ENCODE measurements around the gene TRIM67.
A peak's percentile ranks its signal among the peaks of the same experiment; 100 is the strongest.
"Not testable (repeated sequence)": the region's sequence is repeated elsewhere in the genome, so short reads cannot be mapped to it uniquely, and the experiment has no call there.

The TRIM67 gene

DNA sequence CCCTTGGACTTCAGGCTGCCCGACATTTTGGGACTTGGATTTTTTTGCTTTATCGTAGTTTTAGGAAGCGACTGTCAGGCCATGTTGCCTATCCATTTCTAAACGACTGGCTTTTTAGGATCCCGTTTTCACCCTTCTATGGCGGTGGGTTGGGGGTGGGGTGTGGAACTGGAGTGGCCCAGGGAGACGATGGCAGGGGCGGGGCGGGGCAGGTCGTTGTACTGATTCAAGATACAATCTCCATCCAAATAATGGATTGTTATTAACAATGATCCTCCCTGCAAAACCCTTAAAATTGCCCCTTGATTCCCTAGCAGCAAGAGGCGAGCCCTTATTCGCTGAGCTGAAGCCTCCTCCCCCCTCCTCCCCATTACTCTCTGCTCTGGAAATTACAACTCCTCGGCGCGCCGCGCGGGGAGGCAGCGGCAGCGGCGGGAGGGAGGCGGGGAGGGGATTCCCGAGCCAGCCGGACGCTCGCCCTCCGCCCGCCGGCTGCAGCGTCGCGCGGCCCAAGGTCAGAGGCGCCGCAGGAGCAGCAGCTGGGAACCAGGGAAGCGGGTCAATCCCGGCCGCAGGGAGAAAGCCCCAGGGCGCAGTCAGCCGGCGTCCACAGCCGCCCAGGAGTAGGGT lies at the start of gene TRIM67:
Gene TRIM67 (plus strand): TSS at position 392 of the 630 bp plus-strand sequence. CDS start 912 bp downstream, outside the sequence.
- no peak for DNase-seq (ENCODE audit: low spot score)

DNA sequence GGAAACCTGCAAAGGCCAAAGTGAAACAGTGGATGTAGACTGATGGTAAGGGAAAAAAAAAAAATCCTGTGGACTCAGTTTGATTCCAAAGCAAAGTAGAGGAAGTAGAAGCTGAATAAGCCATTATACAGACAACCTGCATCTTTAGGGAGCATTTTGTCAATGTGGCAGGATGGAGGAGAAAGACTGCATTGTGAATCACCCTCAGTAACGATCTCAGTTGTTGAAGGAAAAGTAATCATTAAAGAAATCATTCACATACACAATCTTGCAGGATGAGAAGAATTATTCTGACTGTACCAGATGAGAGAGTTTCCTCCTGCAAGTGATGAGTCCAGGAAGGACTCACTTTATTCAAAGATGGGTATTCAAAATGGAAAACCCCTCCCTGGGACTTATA lies 45.1 kb upstream of the TRIM67 start:
- DNase-seq (ENCODE audit: low spot score): peak; percentile 80

DNA sequence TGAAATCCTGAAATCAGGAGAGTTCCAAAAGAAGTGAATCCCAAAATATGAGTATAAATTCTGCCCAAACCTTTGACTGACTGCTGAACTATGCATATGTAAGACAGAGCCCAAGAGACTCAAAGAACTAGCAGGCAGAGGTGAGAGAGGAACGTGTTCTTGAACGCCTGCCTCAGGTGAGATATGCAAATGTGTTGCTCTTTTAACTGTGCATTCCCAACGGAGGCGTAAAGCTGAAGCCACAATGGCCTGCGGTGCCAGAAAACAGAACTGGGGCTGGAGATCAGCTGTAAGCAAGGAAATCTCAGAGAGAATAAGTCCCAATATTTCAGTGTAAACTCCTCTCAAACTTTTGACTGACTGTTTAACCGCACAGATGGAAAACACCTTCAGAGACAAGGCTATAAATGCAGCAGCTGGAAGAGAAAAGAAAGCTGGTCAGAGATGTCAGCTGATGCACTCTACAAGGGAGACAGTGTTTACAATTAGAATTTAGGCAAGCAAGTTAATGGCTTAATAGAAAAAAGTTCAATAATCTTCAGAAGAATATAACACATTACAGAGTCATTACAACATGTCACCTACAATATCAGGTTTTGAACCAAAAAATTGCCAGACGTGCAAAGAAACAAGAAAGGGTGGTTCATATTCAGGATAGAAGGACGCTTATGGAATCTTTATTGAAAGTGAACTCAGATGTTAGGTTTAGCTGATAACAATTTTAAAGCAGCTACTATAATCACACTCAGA lies 43.0 kb upstream of the TRIM67 start:
- DNase-seq (ENCODE audit: low spot score): no peak

DNA sequence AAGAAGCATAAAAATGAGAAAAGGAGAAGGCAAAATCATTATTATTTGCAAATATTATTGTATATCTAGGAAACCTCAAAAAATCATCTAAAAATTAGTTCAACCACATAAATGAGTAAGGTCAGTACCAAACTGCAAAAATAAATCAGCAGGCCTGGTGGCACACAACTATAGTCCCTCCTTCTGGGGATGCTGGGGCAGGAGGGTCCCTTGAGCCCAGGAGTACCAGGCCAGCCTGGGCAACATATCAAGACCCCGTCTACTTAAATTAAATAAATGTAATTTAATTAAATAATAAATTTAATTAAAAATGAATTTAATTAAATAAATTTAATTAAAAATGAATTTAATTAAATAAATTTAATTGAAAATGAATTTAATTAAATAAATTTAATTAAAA lies 40.3 kb upstream of the TRIM67 start:
- DNase-seq (ENCODE audit: low spot score): no peak

DNA sequence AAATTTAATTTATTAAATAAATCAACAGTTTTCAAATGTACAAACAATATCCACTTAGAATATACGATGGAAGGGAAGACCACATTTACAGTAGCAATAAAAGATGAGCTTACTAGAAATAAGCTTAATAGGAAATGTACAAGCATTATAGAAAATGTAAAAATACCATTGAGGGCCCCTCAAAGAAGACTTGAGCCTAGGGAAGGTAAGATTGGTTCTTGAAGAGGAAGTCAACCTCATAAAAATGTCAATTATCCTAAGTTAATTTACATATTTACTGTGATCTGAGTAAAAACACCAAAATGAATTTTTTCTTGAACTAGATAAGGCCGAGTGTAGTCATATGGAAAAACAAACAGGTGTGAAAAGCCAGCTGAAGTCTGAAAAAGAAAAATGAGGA lies 39.7 kb upstream of the TRIM67 start:
- DNase-seq (ENCODE audit: low spot score): no peak

DNA sequence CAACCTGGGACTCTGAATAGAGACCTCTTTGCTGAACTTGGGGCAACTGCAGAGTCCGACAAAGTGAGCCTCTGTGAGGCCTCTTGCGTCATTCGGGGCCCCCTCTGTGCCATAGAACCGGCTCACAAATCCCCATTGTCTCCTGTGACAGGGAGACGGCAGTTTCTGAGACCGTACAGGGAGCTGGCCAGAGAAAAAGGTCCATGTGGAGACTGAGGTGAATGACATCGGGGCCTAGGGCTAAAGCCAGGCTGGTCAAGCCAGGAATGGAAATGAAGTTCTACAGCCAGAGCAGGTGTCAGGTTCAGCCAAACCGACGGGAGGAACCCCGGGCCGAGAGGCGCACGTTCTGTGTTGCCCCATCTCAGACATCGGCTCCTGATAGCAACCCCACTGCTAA lies 37.1 kb upstream of the TRIM67 start:
- DNase-seq (ENCODE audit: low spot score): no peak

DNA sequence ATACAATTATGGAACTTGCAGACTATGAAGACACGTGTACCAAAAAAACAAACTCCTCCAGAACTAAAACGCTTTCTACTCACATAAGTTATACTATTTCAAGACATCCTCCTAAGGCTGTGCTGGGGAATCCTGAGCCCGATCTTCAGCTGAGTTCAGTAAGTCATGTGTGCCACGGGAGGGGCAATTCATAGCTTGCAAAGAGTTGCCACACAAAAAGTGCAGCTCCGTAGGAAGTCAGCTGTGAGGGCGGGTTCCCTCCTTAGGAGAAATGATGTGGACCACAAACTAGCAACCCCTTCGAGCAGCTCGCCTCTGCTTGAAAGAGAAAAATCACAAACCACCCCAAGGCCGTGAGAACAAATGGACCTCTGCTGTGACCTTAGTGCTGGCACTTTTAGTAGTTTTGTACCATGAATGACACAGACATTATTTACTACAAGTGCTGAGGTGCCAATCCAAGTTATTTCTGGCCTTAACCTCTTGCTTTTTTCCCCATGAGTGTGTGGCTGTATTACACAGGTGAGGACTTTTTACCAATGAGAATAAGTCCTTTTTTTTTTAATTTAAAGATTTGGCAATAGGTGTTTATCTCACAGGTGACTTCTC lies 35.8 kb upstream of the TRIM67 start:
- DNase-seq (ENCODE audit: low spot score): no peak

DNA sequence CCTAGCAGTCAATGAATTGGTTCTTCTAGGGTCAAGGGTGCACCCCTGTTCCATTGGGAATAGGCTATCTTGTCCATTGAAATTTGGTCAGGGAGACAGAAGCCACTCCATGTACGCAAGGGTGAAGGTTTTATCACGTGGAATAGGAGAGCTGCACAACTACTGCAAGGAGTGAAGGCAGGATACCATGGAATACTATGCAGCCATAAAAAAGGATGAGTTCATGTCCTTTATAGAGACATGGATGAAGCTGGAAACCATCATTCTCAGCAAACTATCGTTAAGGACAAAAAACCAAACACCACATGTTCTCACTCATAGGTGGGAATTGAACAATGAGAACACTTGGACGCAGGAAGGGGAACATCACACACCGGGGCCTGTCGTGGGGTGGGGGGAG lies 34.8 kb upstream of the TRIM67 start:
- DNase-seq (ENCODE audit: low spot score): not testable (repeated sequence)

DNA sequence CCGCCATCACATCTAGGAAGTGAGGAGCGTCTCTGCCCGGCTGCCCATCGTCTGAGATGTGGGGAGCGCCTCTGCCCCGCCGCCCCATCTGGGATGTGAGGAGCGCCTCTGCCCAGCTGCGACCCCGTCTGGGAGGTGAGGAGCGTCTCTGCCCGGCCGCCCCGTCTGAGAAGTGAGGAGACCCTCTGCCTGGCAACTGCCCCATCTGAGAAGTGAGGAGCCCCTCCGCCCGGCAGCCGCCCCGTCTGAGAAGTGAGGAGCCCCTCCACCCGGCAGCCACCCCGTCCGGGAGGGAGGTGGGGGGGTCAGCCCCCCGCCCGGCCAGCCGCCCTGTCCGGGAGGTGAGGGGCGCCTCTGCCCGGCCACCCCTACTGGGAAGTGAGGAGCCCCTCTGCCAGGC lies 33.4 kb upstream of the TRIM67 start:
- DNase-seq (ENCODE audit: low spot score): not testable (repeated sequence)

DNA sequence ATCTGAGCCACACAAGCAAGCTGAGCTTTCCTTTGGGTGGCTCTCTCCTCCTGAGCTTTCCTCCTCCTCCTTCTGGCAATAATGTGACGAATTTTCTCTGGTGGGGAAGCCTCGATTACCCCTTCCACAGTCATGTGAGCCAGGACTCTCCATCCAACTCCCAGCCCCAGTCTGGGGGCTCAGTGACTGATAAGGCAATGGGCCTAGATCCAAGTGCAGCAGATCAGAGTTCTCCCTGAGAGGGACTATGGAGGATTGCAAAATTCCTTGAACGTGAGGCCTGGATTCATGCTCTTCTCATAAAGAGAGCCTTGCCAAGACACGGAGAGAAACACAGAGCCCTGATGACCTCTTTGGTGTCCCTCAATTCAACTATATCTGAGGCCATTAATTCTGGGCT lies 31.3 kb upstream of the TRIM67 start:
- DNase-seq (ENCODE audit: low spot score): no peak

DNA sequence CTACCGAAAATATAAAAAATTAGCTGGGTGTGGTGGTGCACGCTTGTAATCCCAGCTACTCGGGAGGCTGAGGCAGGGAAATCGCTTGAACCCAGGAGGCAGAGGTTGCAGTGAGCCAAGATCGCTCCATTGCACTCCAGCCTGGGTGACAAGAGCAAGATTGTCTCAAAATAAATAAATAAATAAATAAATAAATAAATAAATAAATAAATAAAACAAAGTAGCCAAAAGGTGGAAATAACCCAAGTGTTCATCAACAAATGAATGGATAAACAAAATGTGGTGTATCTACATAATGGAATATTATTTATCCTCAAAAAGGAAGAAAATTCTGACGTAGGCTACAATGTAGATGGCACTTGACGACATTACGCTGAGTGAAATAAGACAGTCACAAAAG lies 29.3 kb upstream of the TRIM67 start:
- not testable (repeated sequence) for DNase-seq (ENCODE audit: low spot score)

DNA sequence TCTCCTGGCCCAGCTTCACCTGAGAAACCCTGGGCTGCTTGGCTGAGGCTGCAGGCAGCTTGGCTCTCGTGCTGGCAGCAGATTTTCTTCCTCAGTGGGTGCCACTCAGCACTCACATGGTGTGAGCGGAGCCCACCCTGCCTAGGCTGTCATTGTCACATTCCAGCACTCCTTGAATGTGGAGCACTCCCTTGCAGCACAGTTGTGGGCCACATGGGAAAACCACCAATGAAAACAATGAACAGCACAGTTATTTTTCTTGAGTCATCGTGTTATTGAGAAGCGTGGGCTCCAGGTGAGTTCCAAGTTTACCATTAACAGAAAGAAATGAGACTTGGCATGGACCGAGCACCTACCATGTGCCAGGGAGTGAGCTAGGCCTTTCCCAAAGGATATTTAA lies 27.2 kb upstream of the TRIM67 start:
- no peak for DNase-seq (ENCODE audit: low spot score)

DNA sequence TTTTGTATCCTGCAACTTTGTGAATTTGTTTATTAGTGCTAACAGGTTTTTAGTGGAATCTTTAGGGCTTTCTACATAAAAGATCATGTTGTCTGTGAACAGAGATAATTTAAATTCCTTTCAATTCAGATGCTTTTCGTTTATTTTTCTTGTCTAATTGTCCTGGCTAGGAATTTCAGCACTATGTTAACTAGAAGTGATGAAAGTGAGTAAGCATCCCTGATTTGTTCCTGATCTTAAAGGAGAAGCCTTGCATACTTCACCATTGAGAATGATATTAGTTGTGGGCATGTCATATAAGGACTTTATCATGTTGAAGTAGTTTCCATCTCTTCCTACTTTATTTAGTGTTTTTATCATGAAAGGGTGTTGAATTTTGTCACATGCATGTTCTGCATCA lies 23.6 kb upstream of the TRIM67 start:
- no peak for DNase-seq (ENCODE audit: low spot score)

DNA sequence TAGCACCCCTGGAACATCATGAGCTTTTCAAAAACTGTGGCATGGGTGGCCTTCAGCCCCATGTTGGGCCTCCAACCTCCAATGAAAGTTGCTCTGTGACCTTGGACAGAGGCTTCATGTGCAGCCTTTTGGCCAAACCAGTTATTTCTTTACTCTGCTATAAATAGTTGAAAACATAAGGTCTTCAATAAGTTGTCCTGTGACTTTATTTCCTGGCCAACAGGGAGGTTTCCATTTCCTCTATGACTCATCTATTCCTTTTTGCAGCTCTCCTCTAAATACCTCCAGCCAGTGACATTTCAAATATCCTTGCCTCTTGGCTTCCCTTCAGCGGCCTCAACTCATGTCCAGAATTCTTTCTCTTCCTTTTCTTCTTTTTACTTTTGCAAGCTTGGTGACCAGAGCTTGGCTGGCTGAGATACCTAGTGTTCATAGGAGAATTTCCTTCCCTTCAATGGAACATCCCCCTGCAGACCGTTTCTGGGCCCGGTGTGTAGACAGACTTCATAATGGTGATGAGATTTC lies 22.7 kb upstream of the TRIM67 start:
- DNase-seq (ENCODE audit: low spot score): peak; percentile 89

DNA sequence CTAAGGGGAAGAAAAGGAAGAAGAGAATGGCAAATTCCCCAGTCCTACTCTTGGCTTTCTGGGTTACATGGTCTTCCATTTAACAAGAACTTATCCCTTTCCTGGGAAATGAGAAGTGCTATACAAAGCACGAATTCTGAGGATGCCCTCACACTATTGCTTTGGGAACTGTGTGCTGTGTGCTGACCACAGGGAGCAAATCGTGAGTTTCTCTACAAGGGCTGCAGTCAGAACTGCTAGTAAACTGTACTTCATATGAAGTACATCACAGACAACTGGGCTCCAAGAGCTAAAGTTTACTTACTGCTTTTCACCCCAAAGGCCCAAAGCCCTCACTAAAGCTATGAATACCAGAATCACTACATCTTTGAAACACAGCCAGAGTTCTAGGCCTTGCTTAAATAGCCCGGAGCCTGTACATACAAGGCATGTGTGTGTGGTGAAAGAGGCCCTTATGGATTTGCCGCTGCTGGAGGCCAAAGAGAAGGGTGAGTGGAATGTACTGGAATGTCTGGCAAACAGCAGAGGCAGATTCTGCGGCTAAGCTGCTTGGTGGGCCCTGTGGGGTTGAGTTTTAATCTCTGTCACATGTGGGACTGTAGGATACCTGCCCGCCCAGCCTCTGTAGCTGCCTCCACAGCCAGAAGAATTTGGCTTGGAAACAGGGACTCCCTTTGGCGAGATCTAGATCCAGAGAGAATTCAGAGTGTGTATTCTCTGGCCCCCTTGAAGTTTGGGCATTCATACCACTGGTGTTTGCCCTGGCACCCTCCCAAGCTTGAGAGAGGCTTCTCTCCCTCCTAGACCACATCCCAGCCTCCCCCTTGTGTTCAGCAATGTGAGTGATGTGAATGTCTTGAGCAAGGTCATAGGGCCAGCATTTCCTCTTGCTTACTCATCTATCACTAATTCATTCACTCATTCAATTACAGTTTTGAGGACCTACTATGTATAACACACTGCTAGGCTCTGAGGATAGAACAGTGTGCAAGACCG lies 21.9 kb upstream of the TRIM67 start:
- DNase-seq (ENCODE audit: low spot score): peak; percentile 86

DNA sequence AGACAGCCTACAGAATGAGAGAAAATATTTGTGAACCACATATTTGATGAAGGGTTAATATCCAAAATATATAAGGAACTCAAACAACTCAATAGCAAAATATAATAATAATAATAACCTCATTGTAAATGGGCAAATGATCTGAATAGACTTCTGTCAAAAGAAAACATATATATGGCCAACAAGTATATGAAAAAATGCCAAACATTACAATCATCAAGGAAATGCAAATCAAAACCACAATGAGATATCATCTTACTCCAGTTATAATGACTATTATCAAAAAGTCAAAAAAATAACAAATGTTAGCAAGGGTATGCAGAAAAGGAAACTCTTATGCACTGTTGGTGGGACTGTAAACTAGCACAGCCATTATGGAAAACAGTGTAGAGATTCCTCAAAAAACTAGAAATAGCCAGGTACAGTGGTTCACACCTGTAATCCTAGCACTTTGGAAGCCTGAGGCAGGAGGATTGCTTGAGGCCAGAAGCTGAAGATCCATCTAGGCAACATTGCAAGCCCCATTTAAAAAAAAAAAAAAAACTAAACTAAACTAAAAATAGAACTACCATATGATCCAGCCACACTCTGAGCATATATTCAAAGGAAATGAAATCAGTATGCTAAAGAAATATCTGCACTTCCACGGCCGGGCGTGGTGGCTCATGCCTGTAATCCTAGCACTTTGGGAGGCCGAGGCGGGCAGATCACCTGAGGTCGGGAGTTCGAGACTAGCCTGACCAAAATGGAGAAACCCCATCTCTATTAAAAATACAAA lies 17.3 kb upstream of the TRIM67 start:
- no peak for DNase-seq (ENCODE audit: low spot score)

DNA sequence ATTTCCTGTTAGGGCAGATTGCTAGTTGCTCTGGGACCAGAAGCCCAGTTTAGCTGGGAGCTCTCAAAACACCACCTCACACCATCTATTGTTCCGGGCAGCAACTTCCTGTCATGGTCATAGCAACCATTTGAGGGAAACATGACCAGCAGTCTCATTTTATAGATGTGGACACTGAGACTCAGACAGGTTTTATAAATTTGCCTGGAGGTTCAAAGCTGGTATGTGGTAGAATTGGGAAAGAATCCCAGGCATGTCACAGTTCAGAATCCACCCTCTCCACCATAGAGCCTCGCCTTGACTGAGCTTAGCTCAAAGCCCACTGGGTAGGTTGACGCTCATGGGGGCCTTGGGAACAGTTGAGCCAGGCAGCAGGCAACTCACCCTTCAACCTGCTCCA lies 14.0 kb upstream of the TRIM67 start:
- no peak for DNase-seq (ENCODE audit: low spot score)

DNA sequence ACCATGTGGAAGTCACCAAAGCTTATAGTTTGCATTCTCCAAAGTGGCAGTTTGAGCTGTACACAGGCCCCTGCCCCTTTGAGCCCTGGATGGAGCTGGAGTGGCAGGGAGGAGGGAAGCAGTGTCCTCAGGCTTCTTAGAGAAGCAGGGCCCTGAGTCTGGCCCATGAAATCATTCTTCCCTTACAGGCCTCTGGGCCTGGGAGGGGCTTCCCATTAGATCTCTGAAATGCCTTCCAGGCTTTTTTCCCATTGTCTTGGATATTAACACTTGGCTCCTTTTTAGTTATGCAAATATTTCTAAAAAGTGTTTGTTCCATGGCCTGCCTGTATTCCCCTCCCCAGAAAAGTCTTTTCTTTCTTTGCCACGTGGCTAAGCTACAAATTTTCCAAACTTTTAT lies 10.0 kb upstream of the TRIM67 start:
- DNase-seq (ENCODE audit: low spot score): no peak

DNA sequence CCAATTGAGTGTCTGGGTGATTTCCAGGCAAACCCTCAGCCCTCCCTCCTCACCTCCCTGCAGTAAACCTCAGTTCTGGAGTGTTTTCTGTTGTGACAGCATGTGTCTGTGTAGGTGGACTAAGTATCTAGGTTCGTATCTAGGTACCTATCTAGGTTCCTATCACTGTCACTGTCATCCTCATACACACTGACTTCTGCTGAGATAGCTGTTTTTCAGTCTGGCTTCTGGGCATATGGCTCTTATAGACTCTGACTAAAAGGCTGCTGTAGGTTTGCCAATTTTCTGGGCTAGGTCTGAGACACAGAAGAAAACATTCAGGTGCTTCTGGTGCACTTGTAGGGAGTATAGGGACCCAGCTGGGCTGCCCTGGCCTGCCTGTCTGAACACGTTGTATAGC lies 8.1 kb upstream of the TRIM67 start:
- DNase-seq (ENCODE audit: low spot score): no peak

DNA sequence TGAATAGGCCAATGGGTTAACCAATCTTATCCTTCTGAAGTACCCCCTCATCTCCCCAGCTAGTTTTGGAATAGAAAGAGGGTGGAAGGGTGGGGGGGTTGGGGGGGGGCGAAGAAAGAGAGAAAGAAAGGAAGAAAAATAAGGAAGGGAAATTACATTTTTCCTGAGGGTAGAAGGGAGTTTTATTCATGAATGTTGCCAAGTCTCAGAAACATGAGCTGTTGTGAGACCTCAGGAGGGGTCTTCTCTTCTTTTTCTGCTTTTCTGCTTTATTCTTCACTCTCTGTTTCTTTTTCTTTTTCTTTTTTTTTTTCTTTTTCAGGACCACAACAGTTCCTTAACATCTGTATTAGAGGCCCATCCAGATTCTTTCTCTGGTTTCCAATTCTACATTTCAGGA lies 6.0 kb upstream of the TRIM67 start:
- no peak for DNase-seq (ENCODE audit: low spot score)

DNA sequence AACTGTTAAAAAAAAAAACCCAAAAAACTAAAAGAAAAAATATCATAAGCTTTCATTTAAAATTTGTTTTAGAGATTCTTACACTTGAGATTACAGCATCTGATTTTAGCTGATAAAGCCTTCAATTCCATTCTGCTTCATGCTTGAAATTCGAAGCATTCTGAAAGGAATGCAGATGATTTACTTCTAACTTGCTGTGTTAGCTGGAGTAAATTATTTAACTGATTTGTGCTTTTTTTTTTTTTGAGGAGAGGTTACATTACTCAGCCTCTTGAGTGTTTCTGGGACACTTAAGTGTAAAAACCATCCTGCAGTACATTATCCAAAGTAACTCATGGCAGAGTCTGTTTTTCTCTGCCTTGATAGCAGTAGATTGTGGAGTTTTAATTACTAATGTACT lies 4.5 kb upstream of the TRIM67 start:
- no peak for DNase-seq (ENCODE audit: low spot score)

All from COLO829 (cell line).